ENCODE results near the gene SYNC. TPM values are rescaled to one million over a fixed set of nuclear protein-coding genes. Genes with fewer than 3 reads are reported as not detected.

SYNC gene
- polyA plus RNA-seq, 3 donors, result 0.05 TPM; not detected in 2

- WGBS (ENCODE audit: insufficient coverage), result 0% methylated on average over 15 of the region's 21 CpGs
- Histone ChIP-seq H3K4me3 (replicated peaks in 1 of 3; ENCODE audit: low read depth in 2 of 3, low read length in 3 of 3) (peak within 1 kb of the TSS; percentile 85 to 99 (median 91)), H4K20me1 (ENCODE audit: insufficient read depth, low read length) (peaks cover 27% of the 10 kb centered on the region), H3K79me2 (ENCODE audit: insufficient read depth, low read length) (peaks cover 90% of the 10 kb centered on the region), H2AFZ (ENCODE audit: insufficient read depth, low read depth, low read length, poor library complexity, severe bottlenecking) (peak within 1 kb of the TSS; percentile 97), H3K9ac (ENCODE audit: insufficient read depth, low read length, poor library complexity, severe bottlenecking) (peak within 1 kb of the TSS; percentile 91), H3K36me3 (replicated peaks in 1 of 2; ENCODE audit: control insufficient read depth in 1 of 2, insufficient read depth in 2 of 2, low read length in 2 of 2) (peaks cover 19 to 42% of the 10 kb centered on the region in 2 donors), H3K4me1 (ENCODE audit: control insufficient read depth in 1 of 2, insufficient read depth in 2 of 2, low read length in 2 of 2) (peaks cover 34 to 41% of the 10 kb centered on the region in 2 donors), H3K4me2 (replicated peaks; ENCODE audit: extremely low read depth, low read length, poor library complexity, severe bottlenecking) (peak within 1 kb of the TSS; percentile 84), H3K27me3 (ENCODE audit: control insufficient read depth in 2 of 2, insufficient read depth in 2 of 2, low read length in 2 of 2) (no peaks in the 10 kb centered on the region), H3K27ac (ENCODE audit: low read depth in 1 of 2, low read length in 2 of 2) (peak within 1 kb of the TSS; percentile 93 to 98), H3K9me3 (replicated peaks in 1 of 2; ENCODE audit: control insufficient read depth in 1 of 2, insufficient read depth in 1 of 2, low read length in 2 of 2) (no peaks in the 10 kb centered on the region)
- H3K9me3 Mint-ChIP-seq, result peaks cover 0 to 3% (median 0%) of the 10 kb centered on the region in 7 donors
- intact Hi-C loops (cut with micrococcal nuclease), result loop anchor here in 1 of 2 donors (5.0 kb wide), 1 partner anchor 167 kb away; the partner anchor contains the start of genes S100PBP and YARS1
- peak; percentile 96 to 97 (median 97) for DNase-seq
- peak within 1 kb of the TSS; percentile 94 to 100 (median 100) for H3K27ac Mint-ChIP-seq
- peaks cover 30 to 47% of the 10 kb centered on the region in 2 donors for H3K36me3 Mint-ChIP-seq
- peaks cover 0 to under 1% (median 0%) of the 10 kb centered on the region in 3 donors for H3K27me3 Mint-ChIP-seq (ENCODE audit: low read depth in 3 of 3)
- H3K4me3 Mint-ChIP-seq, result peak within 1 kb of the TSS; percentile 92 to 95
- H3K4me1 Mint-ChIP-seq, result peaks cover 40% of the 10 kb centered on the region
- no peak for TF ChIP-seq CTCF (IDR thresholded peaks at IDR 0.05)
Measured at GRCh38 chr1:32650248-32650751, 52.3 kb downstream of the SYNC start, which contains the start of gene ZBTB8OS. Gene ZBTB8OS (minus strand): TSS chr1:32650550. CDS start chr1:32650529, 21 bp downstream.

DNA sequence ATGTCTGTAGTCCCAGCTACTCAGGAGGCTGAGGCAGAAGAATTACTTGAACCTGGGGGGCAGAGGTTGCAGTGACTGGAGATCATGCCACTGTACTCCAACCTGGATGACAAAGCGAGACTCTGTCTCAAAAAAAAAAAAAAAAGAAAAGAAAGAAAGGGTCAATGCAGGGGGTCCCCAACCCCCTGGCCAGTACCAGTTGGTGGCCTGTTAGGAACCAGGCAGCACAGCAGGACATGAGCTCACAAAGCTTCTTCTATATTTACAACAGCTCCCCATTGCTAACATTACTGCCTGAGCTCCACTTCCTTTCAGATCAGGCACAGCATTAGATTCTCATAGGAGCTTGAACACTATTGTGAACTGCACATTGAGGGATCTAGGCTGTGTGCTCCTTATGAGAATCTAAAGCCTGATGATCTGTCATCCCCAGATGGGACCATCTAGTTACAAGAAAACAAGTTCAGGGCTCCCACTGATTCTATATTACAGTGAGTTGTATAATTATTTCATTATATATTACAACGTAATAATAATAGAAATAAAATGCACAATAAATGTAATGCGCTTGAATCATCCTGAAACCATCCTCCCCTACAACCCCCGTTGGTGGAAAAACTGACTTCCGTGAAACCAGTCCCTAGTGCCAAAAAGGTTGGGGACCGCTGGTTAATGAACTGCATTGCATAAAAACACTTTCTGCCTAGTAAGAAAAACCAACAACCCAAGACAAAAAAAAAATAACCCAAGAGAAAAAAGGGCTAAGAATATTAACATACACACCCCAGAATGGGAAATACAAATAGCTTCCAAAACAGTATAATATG is 55.0 kb downstream of the SYNC start:
- Mint-ChIP-seq H3K9me3 (peaks cover 0 to 3% (median 0%) of the 10 kb centered on the region in 7 donors), H3K27me3 (ENCODE audit: low read depth in 3 of 3) (peaks cover 0 to 1% (median 0%) of the 10 kb centered on the region in 3 donors), H3K27ac (peak overlapping the region in 2 of 7 donors; percentile 23 to 31), H3K4me3 (no peak overlapping the region), H3K36me3 (peaks cover 15 to 32% of the 10 kb centered on the region in 2 donors), H3K4me1 (peaks cover 30% of the 10 kb centered on the region)
- Histone ChIP-seq H3K4me1 (ENCODE audit: control insufficient read depth in 1 of 2, insufficient read depth in 2 of 2, low read length in 2 of 2) (peaks cover 33 to 34% of the 10 kb centered on the region in 2 donors), H3K27me3 (ENCODE audit: control insufficient read depth in 2 of 2, insufficient read depth in 2 of 2, low read length in 2 of 2) (no peaks in the 10 kb centered on the region), H4K20me1 (ENCODE audit: insufficient read depth, low read length) (peaks cover 25% of the 10 kb centered on the region), H3K4me2 (replicated peaks; ENCODE audit: extremely low read depth, low read length, poor library complexity, severe bottlenecking) (no peak overlapping the region), H3K9me3 (replicated peaks in 1 of 2; ENCODE audit: control insufficient read depth in 1 of 2, insufficient read depth in 1 of 2, low read length in 2 of 2) (no peaks in the 10 kb centered on the region), H3K36me3 (replicated peaks in 1 of 2; ENCODE audit: control insufficient read depth in 1 of 2, insufficient read depth in 2 of 2, low read length in 2 of 2) (peaks cover 4 to 18% of the 10 kb centered on the region in 2 donors), H3K9ac (ENCODE audit: insufficient read depth, low read length, poor library complexity, severe bottlenecking) (no peak overlapping the region), H2AFZ (ENCODE audit: insufficient read depth, low read depth, low read length, poor library complexity, severe bottlenecking) (no peak overlapping the region), H3K27ac (ENCODE audit: low read depth in 1 of 2, low read length in 2 of 2) (no peak overlapping the region), H3K79me2 (ENCODE audit: insufficient read depth, low read length) (peaks cover 88% of the 10 kb centered on the region), H3K4me3 (replicated peaks in 1 of 3; ENCODE audit: low read depth in 2 of 3, low read length in 3 of 3) (no peak overlapping the region)
- no peak for DNase-seq
- no peak for TF ChIP-seq CTCF (IDR thresholded peaks at IDR 0.05)
- 100% methylated on average over 2 of the region's 6 CpGs for WGBS (ENCODE audit: insufficient coverage)
- intact Hi-C loops (cut with micrococcal nuclease), result no loop called here

All from CD14-positive monocyte (primary cell).